AG04449 (cell line): Measurements from ENCODE around the gene INTS4.
"Not testable (repeated sequence)": the region's sequence is repeated elsewhere in the genome, so short reads cannot be mapped to it uniquely, and the experiment has no call there.

Experiments used
- CTCF ChIA-PET: fragments of 350-600 bp; formaldehyde crosslinking; extraction: SDS; loops from one replicate; lab custom pipeline; 2021; ENCODE audit warnings: antibody characterized with exemption; lab: Yijun Ruan, JAX
- POLR2A ChIA-PET: fragments of 400-600, 350-600 bp; formaldehyde crosslinking; extraction: SDS; loops from one replicate; lab custom pipeline; 2020; ENCODE audit warnings: antibody characterized with exemption, inconsistent platforms; lab: Yijun Ruan, JAX
- DNase-seq: peaks from one replicate; pipeline ENCODE4 v3.0.0-alpha.2; 2010; ENCODE audit warnings: low read depth, low spot score
- H3K4me3 ChIP-seq: 2 replicates; pipeline ENCODE4 v1.5.1; 2011; ENCODE audit warnings: low read depth, mild to moderate bottlenecking, control low read depth, low read length
- TF ChIP-seq, protein P1 (sequence below): IDR thresholded peaks from one replicate; pipeline ENCODE4 v1.5.1; 2011; ENCODE audit warnings: mild to moderate bottlenecking, moderate library complexity, low read length, control low read depth, inconsistent platforms; ENCODE audit not compliant: insufficient read depth; ENCODE audit errors: missing control alignments

Gene INTS4, protein sequence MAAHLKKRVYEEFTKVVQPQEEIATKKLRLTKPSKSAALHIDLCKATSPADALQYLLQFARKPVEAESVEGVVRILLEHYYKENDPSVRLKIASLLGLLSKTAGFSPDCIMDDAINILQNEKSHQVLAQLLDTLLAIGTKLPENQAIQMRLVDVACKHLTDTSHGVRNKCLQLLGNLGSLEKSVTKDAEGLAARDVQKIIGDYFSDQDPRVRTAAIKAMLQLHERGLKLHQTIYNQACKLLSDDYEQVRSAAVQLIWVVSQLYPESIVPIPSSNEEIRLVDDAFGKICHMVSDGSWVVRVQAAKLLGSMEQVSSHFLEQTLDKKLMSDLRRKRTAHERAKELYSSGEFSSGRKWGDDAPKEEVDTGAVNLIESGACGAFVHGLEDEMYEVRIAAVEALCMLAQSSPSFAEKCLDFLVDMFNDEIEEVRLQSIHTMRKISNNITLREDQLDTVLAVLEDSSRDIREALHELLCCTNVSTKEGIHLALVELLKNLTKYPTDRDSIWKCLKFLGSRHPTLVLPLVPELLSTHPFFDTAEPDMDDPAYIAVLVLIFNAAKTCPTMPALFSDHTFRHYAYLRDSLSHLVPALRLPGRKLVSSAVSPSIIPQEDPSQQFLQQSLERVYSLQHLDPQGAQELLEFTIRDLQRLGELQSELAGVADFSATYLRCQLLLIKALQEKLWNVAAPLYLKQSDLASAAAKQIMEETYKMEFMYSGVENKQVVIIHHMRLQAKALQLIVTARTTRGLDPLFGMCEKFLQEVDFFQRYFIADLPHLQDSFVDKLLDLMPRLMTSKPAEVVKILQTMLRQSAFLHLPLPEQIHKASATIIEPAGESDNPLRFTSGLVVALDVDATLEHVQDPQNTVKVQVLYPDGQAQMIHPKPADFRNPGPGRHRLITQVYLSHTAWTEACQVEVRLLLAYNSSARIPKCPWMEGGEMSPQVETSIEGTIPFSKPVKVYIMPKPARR

DNA sequence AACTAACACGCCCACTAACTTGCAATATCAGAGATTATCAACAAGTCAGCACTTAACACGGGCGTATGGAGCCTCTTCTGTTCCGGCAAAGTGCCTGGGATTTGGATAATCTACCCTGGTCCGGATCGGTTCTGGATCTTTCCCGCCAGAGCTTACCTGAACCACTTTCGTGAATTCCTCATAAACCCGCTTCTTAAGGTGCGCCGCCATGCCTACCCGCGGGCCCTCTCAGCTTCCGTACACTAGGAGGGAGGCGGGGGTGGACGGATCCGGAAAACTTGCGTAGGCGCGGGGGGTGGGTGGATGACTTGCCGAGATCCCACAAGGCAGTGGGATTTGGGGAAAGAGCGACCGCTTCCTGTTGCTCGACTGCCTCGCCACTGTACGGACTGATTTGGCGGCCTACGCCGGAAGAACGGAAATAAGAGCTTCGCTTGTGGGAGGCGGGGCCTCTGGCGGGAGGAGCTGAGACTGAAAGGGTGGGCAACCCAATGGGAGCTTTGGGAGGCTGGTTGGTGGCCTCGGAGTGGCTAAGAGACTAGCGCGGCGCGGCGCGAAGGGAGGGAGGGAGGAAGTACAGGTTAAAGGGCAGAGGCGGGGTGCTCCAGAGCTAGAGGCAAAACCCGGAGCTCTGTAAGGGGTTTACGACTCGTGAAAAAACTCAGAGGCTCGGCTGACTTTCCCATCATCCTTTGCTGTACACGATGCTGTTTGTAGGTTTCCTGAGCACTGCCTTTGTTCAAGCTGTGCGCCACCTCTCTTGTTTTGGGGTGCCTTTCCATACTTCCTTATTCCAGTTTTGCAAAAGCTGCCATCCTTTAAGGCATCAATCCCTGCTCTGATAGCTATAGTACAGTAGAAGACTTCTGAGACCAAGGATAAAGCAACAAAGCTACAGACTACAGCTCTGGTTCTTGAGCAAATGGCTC lies at the start of gene INTS4:
INTS4 (minus strand) TSS at position 235 of the 929 bp plus-strand sequence; CDS start at position 210, 25 bp downstream.
- CTCF ChIA-PET, result interaction anchor here (0.8 to 6.9 kb wide), 9 partner anchors 26 to 570 kb away, joined by 3 to 36 read pairs (median 4); no protein-coding TSS in a partner anchor
- TF ChIP-seq, protein P1, sequence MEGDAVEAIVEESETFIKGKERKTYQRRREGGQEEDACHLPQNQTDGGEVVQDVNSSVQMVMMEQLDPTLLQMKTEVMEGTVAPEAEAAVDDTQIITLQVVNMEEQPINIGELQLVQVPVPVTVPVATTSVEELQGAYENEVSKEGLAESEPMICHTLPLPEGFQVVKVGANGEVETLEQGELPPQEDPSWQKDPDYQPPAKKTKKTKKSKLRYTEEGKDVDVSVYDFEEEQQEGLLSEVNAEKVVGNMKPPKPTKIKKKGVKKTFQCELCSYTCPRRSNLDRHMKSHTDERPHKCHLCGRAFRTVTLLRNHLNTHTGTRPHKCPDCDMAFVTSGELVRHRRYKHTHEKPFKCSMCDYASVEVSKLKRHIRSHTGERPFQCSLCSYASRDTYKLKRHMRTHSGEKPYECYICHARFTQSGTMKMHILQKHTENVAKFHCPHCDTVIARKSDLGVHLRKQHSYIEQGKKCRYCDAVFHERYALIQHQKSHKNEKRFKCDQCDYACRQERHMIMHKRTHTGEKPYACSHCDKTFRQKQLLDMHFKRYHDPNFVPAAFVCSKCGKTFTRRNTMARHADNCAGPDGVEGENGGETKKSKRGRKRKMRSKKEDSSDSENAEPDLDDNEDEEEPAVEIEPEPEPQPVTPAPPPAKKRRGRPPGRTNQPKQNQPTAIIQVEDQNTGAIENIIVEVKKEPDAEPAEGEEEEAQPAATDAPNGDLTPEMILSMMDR, result no peak
- POLR2A ChIA-PET, result interaction anchor here (0.5 to 1.0 kb wide), 8 partner anchors 13 to 196 kb away, joined by 3 to 7 read pairs (median 4); partner anchors contain the start of gene RSF1
- H3K4me3 ChIP-seq, result peak within 1 kb of the TSS; percentile 80
- DNase-seq, result peak; percentile 99

DNA sequence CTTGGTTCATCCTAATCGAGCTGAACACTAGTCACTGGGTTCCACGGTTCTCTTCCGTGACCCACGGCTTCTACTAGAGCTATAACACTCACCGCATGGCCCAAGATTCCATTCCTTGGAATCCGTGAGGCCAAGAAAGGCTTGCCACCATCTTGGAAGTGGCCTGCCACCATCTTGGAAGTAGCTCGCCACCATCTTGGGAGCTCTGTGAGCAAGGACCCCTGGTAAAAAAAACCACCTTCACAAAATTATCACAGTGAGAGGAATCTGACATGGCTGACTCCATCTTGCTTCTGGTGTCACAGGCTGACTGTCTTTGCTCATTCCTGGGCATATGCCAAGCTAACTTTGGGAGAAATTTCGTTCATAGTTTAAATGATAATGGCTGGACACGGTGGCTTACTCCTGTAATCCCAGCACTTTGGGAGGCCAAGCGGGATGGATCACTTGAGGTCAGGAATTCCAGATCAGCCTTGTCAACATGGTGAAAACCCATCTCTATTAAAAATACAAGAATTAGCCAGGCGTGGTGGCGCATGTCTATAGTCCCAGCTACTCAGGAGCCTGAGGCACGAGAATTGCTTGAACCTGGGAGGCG lies 47.5 kb upstream of the INTS4 start:
- POLR2A ChIA-PET, result no interaction called here
- DNase-seq, result no peak
- TF ChIP-seq, protein P1, result no peak
- CTCF ChIA-PET, result interaction anchor here (1.1 to 1.6 kb wide), 2 partner anchors 9 to 47 kb away, joined by 3 to 11 read pairs; partner anchors contain the start of gene INTS4
- H3K4me3 ChIP-seq, result no peak overlapping the region

DNA sequence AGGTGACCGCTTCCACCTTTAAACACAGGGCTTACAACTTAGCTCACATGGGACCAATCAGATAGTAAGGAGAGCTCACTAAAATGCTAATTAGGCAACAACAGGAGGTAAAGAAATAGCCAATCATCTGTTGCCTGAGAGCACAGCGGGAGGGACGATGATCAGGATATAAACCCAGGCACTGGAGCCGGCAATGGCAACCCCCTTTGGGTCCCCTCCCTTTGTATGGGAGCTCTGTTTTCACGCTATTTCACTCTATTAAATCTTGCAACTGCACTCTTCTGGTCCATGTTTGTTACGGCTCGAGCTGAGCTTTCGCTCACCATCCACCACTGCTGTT lies 46.9 kb upstream of the INTS4 start:
- CTCF ChIA-PET, result interaction anchor here (1.1 to 1.6 kb wide), 2 partner anchors 9 to 47 kb away, joined by 3 to 11 read pairs; partner anchors contain the start of gene INTS4

DNA sequence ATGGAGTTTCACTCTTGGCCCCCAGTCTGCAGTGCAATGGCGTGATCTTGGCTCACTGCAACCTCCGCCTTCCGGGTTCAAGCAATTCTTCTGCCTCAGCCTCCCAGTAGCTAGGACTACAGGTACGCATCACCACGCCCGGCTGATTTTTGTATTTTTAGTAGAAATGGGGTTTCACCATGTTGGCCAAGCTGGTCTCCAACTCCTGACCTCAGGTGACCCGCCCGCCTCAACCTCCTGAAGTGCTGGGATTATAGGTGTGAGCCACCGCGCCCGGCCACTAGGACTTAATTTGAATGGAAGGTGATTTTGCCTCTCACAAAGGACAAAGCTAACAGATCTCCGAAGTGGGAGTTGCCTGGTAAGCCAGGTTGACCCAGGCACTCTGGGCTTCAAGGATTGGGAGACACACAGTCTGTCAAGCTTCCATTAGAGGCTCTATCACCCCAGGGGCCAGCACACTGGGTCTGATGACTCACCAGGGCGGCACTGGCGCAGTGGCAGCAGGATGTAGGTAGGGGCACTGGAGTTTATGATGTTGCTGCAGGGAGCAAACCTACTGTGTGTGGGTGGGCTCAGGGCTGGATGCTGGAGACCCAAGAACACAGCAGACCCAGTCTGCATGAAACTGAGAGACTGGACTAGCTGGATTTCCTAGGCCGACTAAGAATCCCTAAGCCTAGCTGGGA lies 46.4 kb upstream of the INTS4 start:
- ChIA-PET CTCF (interaction anchor here (1.1 to 1.6 kb wide), 4 partner anchors 10 to 422 kb away, joined by 3 to 11 read pairs (median 3); partner anchors contain the start of gene INTS4), POLR2A (interaction anchor here (0.6 to 0.9 kb wide), 2 partner anchors 16 to 39 kb away, joined by 3 read pairs; partner anchors contain the start of gene NDUFC2)
- H3K4me3 ChIP-seq, result no peak overlapping the region
- TF ChIP-seq, protein P1, result no peak
- no peak for DNase-seq

More for the DNA sequence above, 46.9 kb upstream of the INTS4 start:
- POLR2A ChIA-PET, result interaction anchor here (0.6 to 0.9 kb wide), 2 partner anchors 16 to 39 kb away, joined by 3 read pairs; partner anchors contain the start of gene NDUFC2
- H3K4me3 ChIP-seq, DNase-seq: not testable (repeated sequence)

DNA sequence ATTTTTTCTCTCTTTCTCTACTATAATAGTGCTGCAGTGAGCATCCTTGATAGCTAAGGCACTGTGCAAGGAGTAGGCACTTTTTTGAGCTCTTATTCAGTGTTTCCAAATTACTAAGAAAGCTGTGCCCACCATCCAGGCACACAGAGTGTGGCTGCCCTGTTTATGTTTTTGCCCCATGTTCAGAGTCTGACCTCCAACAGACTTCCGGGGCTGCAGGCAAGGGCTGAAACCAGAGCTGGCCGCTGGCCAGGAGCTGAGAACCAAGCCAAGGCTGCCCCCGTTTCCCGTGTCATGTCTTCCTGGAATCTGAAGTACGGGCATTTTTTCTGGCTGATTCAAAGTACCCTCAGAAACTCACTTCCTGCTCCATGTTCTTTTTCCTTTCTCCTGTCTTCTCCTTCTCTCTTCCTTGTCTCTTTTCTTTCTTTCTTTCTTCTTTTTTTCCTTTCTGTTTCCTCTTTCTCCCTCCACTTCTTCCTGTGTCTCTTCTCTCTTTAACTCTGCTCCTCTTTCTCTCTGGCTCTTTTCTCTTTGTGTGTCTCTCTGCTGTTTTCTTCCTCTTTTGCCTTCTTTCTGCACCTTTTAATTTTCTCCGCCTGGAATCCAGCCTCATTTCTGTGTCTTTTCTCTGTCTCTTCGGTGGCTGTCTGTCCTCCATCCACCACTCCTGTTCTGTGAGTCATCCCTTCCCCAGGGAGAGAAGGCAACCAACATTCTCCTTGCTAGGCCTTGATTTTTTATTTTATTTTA lies 45.6 kb upstream of the INTS4 start:
- peak overlapping the region; percentile 29 for H3K4me3 ChIP-seq
- TF ChIP-seq, protein P1, result no peak
- ChIA-PET POLR2A (no interaction called here), CTCF (interaction anchor here (1.2 to 1.6 kb wide), 5 partner anchors 8 to 421 kb away, joined by 3 to 11 read pairs (median 4); no protein-coding TSS in a partner anchor)
- peak; percentile 63 for DNase-seq
